HEK293 (cell line): ENCODE measurements around the gene HLA-DQA1.

Source experiments
- RBAK ChIP-seq: fragments of 450-650 bp; formaldehyde crosslinking; IDR thresholded peaks from 2 replicates; pipeline ENCODE4 v1.5.1; 2016; ENCODE audit warnings: missing biosample characterization, missing genetic modification characterization
- SETDB1 ChIP-seq: IDR thresholded peaks from one replicate; pipeline ENCODE4 v1.6.1; 2017; ENCODE audit warnings: mild to moderate bottlenecking, low read length, moderate library complexity, mixed read lengths; ENCODE audit not compliant: insufficient read length
- YY1 ChIP-seq: fragments of 450-650 bp; formaldehyde crosslinking; IDR thresholded peaks from 2 replicates; pipeline ENCODE4 v1.5.1; 2018; ENCODE audit warnings: missing biosample characterization, missing genetic modification characterization
- ZBTB17 ChIP-seq: fragments of 450-650 bp; formaldehyde crosslinking; IDR thresholded peaks from 2 replicates; pipeline ENCODE4 v1.5.1; 2016; ENCODE audit warnings: missing biosample characterization, missing genetic modification characterization
- ZBTB21 ChIP-seq: fragments of 450-650 bp; formaldehyde crosslinking; IDR thresholded peaks from 2 replicates; pipeline ENCODE4 v1.5.1; 2017; ENCODE audit warnings: missing biosample characterization, missing genetic modification characterization
- ZBTB48 ChIP-seq: fragments of 450-650 bp; formaldehyde crosslinking; IDR thresholded peaks from 2 replicates; pipeline ENCODE4 v1.5.1; 2016; ENCODE audit warnings: missing biosample characterization, missing genetic modification characterization
- ZIC2 ChIP-seq: fragments of 450-650 bp; formaldehyde crosslinking; IDR thresholded peaks from 2 replicates; pipeline ENCODE4 v1.5.1; 2016; ENCODE audit warnings: missing biosample characterization, missing genetic modification characterization
- ZNF121 ChIP-seq: fragments of 450-650 bp; formaldehyde crosslinking; IDR thresholded peaks from 2 replicates; pipeline ENCODE4 v1.5.1; 2016; ENCODE audit warnings: missing biosample characterization, missing genetic modification characterization
- ZNF138 ChIP-seq: fragments of 450-650 bp; formaldehyde crosslinking; IDR thresholded peaks from 2 replicates; pipeline ENCODE4 v1.5.1; 2016; ENCODE audit warnings: missing biosample characterization, missing genetic modification characterization, borderline replicate concordance
- ZNF140 ChIP-seq: fragments of 450-650 bp; formaldehyde crosslinking; IDR thresholded peaks from 2 replicates; pipeline ENCODE4 v1.5.1; 2016; ENCODE audit warnings: missing biosample characterization, missing genetic modification characterization
- ZNF221 ChIP-seq: fragments of 450-650 bp; formaldehyde crosslinking; IDR thresholded peaks from 2 replicates; pipeline ENCODE4 v1.5.1; 2017; ENCODE audit warnings: missing biosample characterization, missing genetic modification characterization, borderline replicate concordance
- ZNF274 ChIP-seq, 2 experiments: fragments of 200-500 bp in 1 of 2; fragments of 450-650 bp in 1 of 2; sonication (Bioruptor generic) in 1 of 2; formaldehyde crosslinking in 1 of 2; IDR thresholded peaks; 2 replicates each; pipeline versions ENCODE4 v1.5.1 to v1.6.1; 2014 to 2016; ENCODE audit warnings: borderline replicate concordance in 1 of 2, inconsistent platforms in 1 of 2, low read length in 1 of 2, missing biosample characterization in 1 of 2, missing genetic modification characterization in 1 of 2
- ZNF324 ChIP-seq: fragments of 450-650 bp; formaldehyde crosslinking; IDR thresholded peaks from 2 replicates; pipeline ENCODE4 v1.5.1; 2016; ENCODE audit warnings: missing biosample characterization, missing genetic modification characterization
- ZNF341 ChIP-seq: fragments of 450-650 bp; formaldehyde crosslinking; IDR thresholded peaks from 2 replicates; pipeline ENCODE4; 2016; ENCODE audit warnings: low read depth, missing biosample characterization, missing genetic modification characterization
- ZNF354C ChIP-seq: fragments of 450-650 bp; formaldehyde crosslinking; IDR thresholded peaks from 2 replicates; pipeline ENCODE4 v1.5.1; 2016; ENCODE audit warnings: missing biosample characterization, missing genetic modification characterization, low read depth, borderline replicate concordance
- ZNF585B ChIP-seq: fragments of 450-650 bp; formaldehyde crosslinking; IDR thresholded peaks from 2 replicates; pipeline ENCODE4 v1.5.1; 2016; ENCODE audit warnings: missing biosample characterization, missing genetic modification characterization
- ZNF623 ChIP-seq: fragments of 450-650 bp; formaldehyde crosslinking; IDR thresholded peaks from 2 replicates; pipeline ENCODE4 v1.5.1; 2016; ENCODE audit warnings: missing biosample characterization, missing genetic modification characterization
- ZNF664 ChIP-seq: fragments of 450-650 bp; formaldehyde crosslinking; IDR thresholded peaks from 2 replicates; pipeline ENCODE4 v1.5.1; 2016; ENCODE audit warnings: missing biosample characterization, missing genetic modification characterization
- ZNF768 ChIP-seq: fragments of 450-650 bp; formaldehyde crosslinking; IDR thresholded peaks from 2 replicates; pipeline ENCODE4 v1.5.1; 2018; ENCODE audit warnings: missing biosample characterization, mild to moderate bottlenecking, missing genetic modification characterization
- ZNF777 ChIP-seq: fragments of 450-650 bp; formaldehyde crosslinking; IDR thresholded peaks from 2 replicates; pipeline ENCODE4 v1.5.1; 2017; ENCODE audit warnings: missing biosample characterization, missing genetic modification characterization, borderline replicate concordance
- TF ChIP-seq, protein P1 (sequence below): fragments of 450-650 bp; formaldehyde crosslinking; IDR thresholded peaks from 2 replicates; pipeline ENCODE4 v1.5.1; 2016; ENCODE audit warnings: missing biosample characterization, missing genetic modification characterization
- TF ChIP-seq, protein P2 (sequence below): fragments of 450-650 bp; formaldehyde crosslinking; IDR thresholded peaks from 2 replicates; pipeline ENCODE4 v1.5.1; 2017; ENCODE audit warnings: missing biosample characterization, mild to moderate bottlenecking, missing genetic modification characterization, moderate library complexity
- TF ChIP-seq, protein P3 (sequence below): fragments of 450-650 bp; formaldehyde crosslinking; IDR thresholded peaks from 2 replicates; pipeline ENCODE4 v1.5.1; 2016; ENCODE audit warnings: missing biosample characterization, missing genetic modification characterization
- TF ChIP-seq, protein P4 (sequence below): fragments of 450-650 bp; formaldehyde crosslinking; IDR thresholded peaks from 2 replicates; pipeline ENCODE4 v1.5.1; 2016; ENCODE audit warnings: missing biosample characterization, missing genetic modification characterization
- TF ChIP-seq, protein P5 (sequence below): fragments of 450-650 bp; formaldehyde crosslinking; IDR thresholded peaks from 2 replicates; pipeline ENCODE4 v1.5.1; 2016; ENCODE audit warnings: missing biosample characterization, missing genetic modification characterization, borderline replicate concordance
- TF ChIP-seq, protein P6 (sequence below): fragments of 450-650 bp; formaldehyde crosslinking; IDR thresholded peaks from 2 replicates; pipeline ENCODE4 v1.5.1; 2016; ENCODE audit warnings: missing biosample characterization, missing genetic modification characterization

HLA-DQA1 gene

DNA sequence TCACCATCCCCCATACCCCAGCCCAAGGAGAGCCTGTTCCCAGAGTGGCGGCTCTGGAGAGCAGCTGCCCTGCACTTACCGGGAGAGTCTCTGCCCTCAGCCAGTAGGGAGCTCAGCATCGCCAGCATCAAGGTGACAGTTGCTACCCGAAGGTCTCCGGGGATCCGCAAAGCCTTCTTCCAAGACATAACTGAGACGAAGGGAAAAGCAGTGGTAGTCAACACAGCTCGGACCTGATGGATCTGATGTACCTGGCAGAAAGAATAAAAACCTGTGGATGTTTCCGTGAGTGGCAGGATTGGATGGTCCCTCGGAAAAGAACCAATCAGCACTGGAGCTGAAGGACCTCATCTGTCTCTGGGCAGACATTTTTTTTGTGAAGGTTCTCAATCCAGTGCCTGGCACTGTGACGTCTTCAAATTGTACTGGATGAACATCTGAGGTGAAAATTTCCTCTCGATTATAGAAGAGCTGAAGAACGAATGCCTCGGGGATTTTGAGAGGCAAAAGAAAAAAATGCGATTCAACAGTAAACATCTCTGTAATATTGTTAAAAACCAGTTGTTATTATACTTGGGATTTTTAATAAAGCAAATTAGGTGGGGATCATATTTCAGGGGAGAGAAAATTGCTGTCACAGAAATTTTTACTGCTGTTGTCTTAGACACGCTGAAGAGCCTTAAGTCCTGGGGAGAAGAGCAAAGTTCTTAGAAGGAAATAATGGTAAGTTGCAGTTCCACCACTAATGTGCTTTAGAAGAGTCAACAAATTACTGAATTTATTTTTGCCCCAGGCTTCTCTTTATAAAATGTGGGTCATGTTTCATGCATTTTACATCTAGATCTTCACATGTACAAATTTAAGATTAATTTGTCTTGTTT lies 29.5 kb downstream of the HLA-DQA1 start, which contains the start of gene HLA-DQB1 (continued):
- TF ChIP-seq, protein P1, sequence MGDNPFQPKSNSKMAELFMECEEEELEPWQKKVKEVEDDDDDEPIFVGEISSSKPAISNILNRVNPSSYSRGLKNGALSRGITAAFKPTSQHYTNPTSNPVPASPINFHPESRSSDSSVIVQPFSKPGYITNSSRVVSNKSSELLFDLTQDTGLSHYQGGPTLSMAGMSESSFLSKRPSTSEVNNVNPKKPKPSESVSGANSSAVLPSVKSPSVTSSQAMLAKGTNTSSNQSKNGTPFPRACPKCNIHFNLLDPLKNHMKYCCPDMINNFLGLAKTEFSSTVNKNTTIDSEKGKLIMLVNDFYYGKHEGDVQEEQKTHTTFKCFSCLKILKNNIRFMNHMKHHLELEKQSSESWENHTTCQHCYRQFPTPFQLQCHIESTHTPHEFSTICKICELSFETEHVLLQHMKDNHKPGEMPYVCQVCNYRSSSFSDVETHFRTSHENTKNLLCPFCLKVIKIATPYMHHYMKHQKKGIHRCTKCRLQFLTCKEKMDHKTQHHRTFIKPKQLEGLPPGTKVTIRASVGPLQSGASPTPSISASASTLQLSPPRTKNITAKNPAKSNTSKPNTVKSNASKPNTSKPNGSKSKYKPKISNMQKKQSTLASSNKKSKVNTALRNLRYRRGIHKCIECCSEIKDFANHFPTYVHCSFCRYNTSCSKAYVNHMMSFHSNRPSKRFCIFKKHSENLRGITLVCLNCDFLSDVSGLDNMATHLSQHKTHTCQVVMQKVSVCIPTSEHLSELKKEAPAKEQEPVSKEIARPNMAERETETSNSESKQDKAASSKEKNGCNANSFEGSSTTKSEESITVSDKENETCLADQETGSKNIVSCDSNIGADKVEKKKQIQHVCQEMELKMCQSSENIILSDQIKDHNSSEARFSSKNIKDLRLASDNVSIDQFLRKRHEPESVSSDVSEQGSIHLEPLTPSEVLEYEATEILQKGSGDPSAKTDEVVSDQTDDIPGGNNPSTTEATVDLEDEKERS (tag by site-specific recombination) = no peak
- TF ChIP-seq, protein P2, sequence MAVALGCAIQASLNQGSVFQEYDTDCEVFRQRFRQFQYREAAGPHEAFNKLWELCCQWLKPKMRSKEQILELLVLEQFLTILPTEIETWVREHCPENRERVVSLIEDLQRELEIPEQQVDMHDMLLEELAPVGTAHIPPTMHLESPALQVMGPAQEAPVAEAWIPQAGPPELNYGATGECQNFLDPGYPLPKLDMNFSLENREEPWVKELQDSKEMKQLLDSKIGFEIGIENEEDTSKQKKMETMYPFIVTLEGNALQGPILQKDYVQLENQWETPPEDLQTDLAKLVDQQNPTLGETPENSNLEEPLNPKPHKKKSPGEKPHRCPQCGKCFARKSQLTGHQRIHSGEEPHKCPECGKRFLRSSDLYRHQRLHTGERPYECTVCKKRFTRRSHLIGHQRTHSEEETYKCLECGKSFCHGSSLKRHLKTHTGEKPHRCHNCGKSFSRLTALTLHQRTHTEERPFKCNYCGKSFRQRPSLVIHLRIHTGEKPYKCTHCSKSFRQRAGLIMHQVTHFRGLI (tag by site-specific recombination) = no peak
- no peak for TF ChIP-seq ZNF221
- no peak for TF ChIP-seq ZNF274 (IDR thresholded peaks at IDR 0.05; ENCODE audit: low read length)
- TF ChIP-seq ZNF274 (tag by site-specific recombination; IDR thresholded peaks at IDR 0.05; ENCODE audit: borderline replicate concordance) = no peak
- no peak for TF ChIP-seq ZNF777 (tag by site-specific recombination)
- no peak for TF ChIP-seq ZNF585B (tag by site-specific recombination)
- TF ChIP-seq SETDB1 = no peak
- no peak for TF ChIP-seq ZNF768 (tag by site-specific recombination)
- no peak for TF ChIP-seq YY1 (tag by site-specific recombination)
- no peak for TF ChIP-seq ZNF354C (tag by site-specific recombination)
- TF ChIP-seq, protein P3, sequence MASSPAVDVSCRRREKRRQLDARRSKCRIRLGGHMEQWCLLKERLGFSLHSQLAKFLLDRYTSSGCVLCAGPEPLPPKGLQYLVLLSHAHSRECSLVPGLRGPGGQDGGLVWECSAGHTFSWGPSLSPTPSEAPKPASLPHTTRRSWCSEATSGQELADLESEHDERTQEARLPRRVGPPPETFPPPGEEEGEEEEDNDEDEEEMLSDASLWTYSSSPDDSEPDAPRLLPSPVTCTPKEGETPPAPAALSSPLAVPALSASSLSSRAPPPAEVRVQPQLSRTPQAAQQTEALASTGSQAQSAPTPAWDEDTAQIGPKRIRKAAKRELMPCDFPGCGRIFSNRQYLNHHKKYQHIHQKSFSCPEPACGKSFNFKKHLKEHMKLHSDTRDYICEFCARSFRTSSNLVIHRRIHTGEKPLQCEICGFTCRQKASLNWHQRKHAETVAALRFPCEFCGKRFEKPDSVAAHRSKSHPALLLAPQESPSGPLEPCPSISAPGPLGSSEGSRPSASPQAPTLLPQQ (tag by site-specific recombination) = no peak
- no peak for TF ChIP-seq ZNF140 (tag by site-specific recombination)
- TF ChIP-seq ZNF664 (tag by site-specific recombination) = no peak
- peak; percentile 59; the same call in 1 of the 2 replicates for TF ChIP-seq ZNF341 (tag by site-specific recombination)
- TF ChIP-seq, protein P4, sequence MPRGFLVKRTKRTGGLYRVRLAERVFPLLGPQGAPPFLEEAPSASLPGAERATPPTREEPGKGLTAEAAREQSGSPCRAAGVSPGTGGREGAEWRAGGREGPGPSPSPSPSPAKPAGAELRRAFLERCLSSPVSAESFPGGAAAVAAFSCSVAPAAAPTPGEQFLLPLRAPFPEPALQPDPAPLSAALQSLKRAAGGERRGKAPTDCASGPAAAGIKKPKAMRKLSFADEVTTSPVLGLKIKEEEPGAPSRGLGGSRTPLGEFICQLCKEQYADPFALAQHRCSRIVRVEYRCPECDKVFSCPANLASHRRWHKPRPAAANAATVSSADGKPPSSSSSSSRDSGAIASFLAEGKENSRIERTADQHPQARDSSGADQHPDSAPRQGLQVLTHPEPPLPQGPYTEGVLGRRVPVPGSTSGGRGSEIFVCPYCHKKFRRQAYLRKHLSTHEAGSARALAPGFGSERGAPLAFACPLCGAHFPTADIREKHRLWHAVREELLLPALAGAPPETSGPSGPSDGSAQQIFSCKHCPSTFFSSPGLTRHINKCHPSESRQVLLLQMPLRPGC (tag by site-specific recombination) = no peak
- no peak for TF ChIP-seq ZNF138
- no peak for TF ChIP-seq RBAK
- no peak for TF ChIP-seq ZNF324
- TF ChIP-seq, protein P5, sequence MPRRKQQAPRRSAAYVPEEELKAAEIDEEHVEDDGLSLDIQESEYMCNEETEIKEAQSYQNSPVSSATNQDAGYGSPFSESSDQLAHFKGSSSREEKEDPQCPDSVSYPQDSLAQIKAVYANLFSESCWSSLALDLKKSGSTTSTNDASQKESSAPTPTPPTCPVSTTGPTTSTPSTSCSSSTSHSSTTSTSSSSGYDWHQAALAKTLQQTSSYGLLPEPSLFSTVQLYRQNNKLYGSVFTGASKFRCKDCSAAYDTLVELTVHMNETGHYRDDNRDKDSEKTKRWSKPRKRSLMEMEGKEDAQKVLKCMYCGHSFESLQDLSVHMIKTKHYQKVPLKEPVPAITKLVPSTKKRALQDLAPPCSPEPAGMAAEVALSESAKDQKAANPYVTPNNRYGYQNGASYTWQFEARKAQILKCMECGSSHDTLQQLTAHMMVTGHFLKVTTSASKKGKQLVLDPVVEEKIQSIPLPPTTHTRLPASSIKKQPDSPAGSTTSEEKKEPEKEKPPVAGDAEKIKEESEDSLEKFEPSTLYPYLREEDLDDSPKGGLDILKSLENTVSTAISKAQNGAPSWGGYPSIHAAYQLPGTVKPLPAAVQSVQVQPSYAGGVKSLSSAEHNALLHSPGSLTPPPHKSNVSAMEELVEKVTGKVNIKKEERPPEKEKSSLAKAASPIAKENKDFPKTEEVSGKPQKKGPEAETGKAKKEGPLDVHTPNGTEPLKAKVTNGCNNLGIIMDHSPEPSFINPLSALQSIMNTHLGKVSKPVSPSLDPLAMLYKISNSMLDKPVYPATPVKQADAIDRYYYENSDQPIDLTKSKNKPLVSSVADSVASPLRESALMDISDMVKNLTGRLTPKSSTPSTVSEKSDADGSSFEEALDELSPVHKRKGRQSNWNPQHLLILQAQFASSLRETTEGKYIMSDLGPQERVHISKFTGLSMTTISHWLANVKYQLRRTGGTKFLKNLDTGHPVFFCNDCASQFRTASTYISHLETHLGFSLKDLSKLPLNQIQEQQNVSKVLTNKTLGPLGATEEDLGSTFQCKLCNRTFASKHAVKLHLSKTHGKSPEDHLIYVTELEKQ = no peak
- TF ChIP-seq ZIC2 (tag by site-specific recombination) = no peak
- peak; percentile 31; the same call in 1 of the 2 replicates for TF ChIP-seq ZBTB48 (tag by site-specific recombination)
- no peak for TF ChIP-seq ZNF623 (tag by site-specific recombination)
- TF ChIP-seq, protein P6, sequence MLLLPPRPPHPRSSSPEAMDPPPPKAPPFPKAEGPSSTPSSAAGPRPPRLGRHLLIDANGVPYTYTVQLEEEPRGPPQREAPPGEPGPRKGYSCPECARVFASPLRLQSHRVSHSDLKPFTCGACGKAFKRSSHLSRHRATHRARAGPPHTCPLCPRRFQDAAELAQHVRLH = no peak
- TF ChIP-seq ZBTB21 (tag by site-specific recombination) = peak; percentile 57; the same call in 1 of the 2 replicates
- no peak for TF ChIP-seq ZNF121 (tag by site-specific recombination)
- TF ChIP-seq ZBTB17 (tag by site-specific recombination) = peak; percentile 88
